GM12892 (cell line): Measurements from ENCODE around the gene NKG7. TPM values are rescaled to one million over a fixed set of nuclear protein-coding genes. Genes with fewer than 3 reads are reported as not detected.
"Not testable (repeated sequence)": the region's sequence is repeated elsewhere in the genome, so short reads cannot be mapped to it uniquely, and the experiment has no call there.

Experiments used
- DNase-seq: peaks from one replicate; pipeline ENCODE4 v3.0.0; 2011; ENCODE audit not compliant: insufficient read length
- FAIRE-seq: peaks from 2 replicates; lab custom pipeline; 2011; peaks lifted over from hg19 to GRCh38; lab: Jason Lieb, UNC
- POLR2A ChIP-seq: IDR thresholded peaks from 2 replicates; pipeline ENCODE4 v1.6.1; 2011; ENCODE audit warnings: low read depth, low read length, control low read depth
- POLR2AphosphoS5 ChIP-seq: IDR thresholded peaks from 2 replicates; pipeline ENCODE4 v1.6.1; 2011; ENCODE audit warnings: low read depth, low read length, control low read depth
- TAF1 ChIP-seq: IDR thresholded peaks from 2 replicates; pipeline ENCODE4 v1.6.1; 2011; ENCODE audit warnings: low read depth, mild to moderate bottlenecking, control low read depth, low read length, borderline replicate concordance
- polyA plus RNA-seq: library from polyadenylated mRNA; unstranded; fragments of >200 nt; gene quantifications from one replicate; pipeline ENCODE4 v1.2.1, GENCODE V29; 2012; ENCODE audit warnings: missing spikeins, inconsistent platforms; ENCODE audit not compliant: missing spikeins

Gene NKG7
- polyA plus RNA-seq: 8.2 TPM

DNA sequence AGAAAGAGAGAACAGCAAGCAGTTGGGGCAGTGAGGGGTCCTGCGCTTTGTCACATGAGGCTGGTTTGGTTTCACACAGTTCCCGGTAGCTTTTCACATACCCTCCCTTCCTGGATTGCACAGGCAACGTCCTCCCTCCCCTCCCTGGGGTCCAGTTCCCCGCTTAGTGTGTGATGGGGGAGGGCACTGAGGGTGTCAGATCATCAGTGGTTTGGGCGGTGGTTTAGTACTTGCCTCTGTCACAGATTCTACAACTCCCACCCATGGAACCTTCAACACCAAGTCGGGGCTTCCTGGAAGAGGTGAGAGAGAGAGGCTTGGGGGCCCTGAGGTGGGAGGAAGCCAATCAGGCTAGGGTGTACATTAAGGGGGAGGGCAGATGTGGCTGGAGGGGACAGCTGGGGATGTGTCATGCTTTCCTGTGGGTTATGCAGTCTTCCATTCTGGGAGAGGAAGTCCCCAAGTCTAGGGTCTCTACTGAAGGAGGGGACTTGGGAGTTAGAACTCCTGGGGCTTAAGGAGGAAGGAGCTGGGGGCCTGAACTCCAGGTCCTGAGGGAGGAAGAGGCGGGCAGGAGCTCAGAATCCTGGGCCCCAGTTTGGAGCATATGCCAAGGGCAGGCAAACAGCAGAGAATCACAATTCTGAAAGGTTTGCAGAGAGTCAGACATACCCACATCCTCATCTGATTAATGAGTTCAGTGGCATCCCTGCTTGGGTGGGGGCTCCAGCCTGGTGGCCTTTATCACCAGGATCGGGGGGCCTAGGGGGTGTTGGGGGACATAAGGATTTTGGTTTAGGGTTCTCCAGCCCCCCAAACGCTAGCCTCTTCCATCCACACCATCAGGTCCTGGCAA is at the start of gene NKG7:
NKG7 (minus strand) TSS at position 6 of the 856 bp plus-strand sequence. CDS start 119 bp downstream, outside the sequence.
- FAIRE-seq (peak; percentile 73), DNase-seq (no peak)

DNA sequence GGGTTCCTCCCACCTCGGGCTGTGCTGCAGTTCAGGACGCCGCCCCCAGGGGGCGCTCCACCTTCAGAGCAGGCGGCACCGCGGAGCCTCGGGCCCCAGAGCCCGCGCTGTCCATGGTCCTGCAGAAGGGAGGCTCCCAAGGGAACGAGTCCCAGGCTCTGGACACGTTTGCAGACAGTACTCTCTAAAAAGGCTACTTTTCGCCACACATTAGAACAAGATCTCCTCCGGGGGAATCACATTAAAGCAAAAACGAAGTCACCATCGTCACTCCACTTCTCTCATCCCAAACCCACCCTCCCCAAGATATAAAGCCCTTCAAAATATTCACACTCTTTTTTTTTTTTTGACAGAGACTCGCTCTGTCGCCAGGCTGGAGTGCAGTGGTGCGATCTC is 49.6 kb upstream of the NKG7 start:
- peak; percentile 89 for DNase-seq
- no peak for TF ChIP-seq TAF1
- no peak for TF ChIP-seq POLR2A
- TF ChIP-seq POLR2AphosphoS5: no peak
- FAIRE-seq: peak; percentile 83

More for the DNA sequence above, at the start of gene NKG7:
- TF ChIP-seq POLR2A (no peak; the same call in 1 of the 2 replicates), POLR2AphosphoS5 (no peak), TAF1 (no peak)

DNA sequence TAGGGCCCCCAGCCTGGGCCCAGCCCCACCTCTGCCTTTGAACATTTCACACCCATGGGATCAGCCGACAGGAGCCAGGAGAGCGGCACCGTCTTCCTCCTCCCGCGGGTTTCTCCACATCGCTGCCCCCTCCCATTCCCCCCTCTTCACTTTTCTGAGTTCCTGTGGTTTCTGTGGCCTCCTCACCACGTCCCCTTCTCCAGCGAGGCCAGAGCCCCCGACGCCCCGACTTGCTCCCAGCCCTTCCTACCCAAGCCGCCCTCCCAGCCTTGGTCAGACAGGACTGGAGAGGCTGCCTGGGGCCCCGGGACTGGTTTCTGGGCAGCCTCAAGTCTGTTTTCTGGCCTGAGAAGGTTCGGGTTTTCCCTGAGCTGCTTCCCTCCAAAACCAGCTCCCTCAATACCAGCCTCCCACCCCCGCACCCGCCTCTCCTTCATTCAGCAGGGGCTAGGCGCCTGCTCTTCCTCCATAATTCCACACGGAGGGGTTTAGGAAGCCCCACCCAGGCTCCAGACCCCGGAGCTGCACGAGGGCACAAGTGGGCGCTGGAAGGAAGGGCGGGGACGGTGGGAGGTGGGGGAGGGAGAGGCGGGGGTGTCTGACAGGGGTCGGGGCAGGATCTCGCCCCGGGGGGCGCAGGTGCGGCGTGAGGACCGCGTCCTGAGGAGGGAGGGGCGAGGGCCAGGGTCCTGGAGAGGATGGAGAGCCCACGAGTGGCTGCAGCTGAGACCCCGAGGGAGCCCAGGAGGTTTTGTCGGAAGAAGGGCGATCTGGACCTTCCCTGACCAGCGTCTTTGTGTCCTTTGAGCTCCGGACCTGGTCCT is 49.0 kb upstream of the NKG7 start:
- FAIRE-seq: no peak
- no peak for TF ChIP-seq TAF1
- TF ChIP-seq POLR2AphosphoS5: no peak
- TF ChIP-seq POLR2A: no peak
- no peak for DNase-seq

DNA sequence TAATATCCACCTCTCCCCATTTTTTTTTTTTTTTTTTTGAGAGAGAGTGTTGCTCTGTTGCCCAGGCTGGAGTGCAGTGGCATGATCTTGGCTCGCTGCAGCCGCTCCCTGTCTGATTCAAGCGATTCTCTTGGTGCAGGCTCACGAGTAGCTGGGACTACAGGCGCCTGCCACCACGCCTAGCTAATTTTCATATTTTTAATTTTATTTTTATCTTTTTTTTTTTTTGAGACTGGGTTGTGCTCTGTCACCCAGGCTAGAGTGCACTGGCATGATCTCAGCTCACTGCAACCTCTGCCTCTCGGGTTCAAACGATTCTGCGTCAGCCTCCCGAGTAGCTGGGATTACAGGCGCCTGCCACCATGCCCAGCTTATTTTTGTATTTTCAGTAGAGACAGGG is 48.1 kb upstream of the NKG7 start:
- FAIRE-seq, DNase-seq: not testable (repeated sequence)

- FAIRE-seq: no peak
- TF ChIP-seq POLR2AphosphoS5: no peak
- no peak for TF ChIP-seq POLR2A
- TF ChIP-seq TAF1: no peak
- no peak for DNase-seq
These were observed 46.3 kb upstream of the NKG7 start for GRCh38 chr19:51418707-51419106.

GRCh38 chr19:51417810-51418157 is 45.3 kb upstream of the NKG7 start:
- DNase-seq (no peak), FAIRE-seq (no peak)
- TF ChIP-seq POLR2AphosphoS5 (no peak), POLR2A (no peak), TAF1 (no peak)

DNA sequence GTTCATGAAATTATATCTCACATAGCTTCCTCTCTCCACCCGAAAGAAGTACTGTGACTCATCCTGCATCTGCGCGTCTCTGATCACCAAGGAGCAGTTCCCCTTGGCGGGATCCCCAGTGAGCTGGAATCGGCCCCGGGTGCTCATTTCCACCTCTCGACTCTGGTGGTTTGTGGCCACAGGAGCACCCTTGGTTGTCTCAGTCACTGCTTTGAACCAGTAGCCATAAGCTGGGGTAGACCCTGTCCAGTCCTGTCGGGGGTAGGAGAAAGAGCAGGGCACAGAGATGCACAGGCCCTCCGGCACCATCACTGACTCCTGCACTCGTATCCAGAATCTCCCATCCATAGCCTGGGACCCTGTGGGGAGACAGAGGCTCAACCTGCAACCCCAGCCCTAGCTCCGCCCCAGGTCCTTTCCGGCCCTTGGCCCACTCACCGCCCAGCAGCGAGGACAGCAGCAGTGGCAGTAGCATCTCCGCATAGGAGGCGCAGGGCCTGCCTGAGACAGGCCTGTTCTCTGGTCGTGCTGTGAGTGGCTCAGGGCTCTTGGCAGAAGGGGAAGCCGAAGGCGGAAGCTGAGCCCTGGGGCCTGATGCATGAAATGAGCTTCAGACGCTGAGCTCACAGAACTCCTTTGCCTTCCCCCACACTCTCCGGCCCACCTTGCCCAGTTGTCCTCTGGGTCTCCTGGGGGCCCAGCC is 44.8 kb upstream of the NKG7 start, which contains the start of gene SIGLEC10:
SIGLEC10 (minus strand) TSS at position 536 of the 703 bp plus-strand sequence; CDS start at position 475, 61 bp downstream.
- peak; percentile 67; the same call in 1 of the 2 replicates for TF ChIP-seq POLR2A
- no peak for TF ChIP-seq POLR2AphosphoS5
- TF ChIP-seq TAF1: no peak
- DNase-seq (peak; percentile 69), FAIRE-seq (peak; percentile 95)

GRCh38 chr19:51416422-51416821 is 44.0 kb upstream of the NKG7 start:
- not testable (repeated sequence) for FAIRE-seq, DNase-seq

DNA sequence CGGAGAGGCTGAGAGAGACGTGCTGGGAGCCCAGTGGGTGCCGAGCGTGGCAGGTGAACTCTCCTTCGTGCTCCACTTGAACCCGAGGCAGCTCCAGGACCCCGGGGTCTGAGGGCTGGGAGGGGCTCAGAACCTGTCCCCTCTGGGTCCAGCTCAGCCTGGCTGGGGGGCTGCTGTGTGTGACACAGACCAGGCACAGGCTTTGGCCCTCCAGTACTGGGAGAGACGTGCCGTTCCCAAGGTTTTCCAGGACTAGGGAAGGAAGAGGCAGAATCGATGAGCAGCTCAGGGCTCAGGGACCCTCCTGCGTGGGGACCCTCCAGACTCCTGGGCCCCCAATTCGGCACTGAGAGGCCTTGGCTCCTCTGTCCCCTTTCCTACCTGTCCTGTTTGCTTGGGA is 42.7 kb upstream of the NKG7 start:
- TF ChIP-seq POLR2AphosphoS5 (no peak), POLR2A (no peak), TAF1 (no peak)
- DNase-seq (no peak), FAIRE-seq (no peak)

DNA sequence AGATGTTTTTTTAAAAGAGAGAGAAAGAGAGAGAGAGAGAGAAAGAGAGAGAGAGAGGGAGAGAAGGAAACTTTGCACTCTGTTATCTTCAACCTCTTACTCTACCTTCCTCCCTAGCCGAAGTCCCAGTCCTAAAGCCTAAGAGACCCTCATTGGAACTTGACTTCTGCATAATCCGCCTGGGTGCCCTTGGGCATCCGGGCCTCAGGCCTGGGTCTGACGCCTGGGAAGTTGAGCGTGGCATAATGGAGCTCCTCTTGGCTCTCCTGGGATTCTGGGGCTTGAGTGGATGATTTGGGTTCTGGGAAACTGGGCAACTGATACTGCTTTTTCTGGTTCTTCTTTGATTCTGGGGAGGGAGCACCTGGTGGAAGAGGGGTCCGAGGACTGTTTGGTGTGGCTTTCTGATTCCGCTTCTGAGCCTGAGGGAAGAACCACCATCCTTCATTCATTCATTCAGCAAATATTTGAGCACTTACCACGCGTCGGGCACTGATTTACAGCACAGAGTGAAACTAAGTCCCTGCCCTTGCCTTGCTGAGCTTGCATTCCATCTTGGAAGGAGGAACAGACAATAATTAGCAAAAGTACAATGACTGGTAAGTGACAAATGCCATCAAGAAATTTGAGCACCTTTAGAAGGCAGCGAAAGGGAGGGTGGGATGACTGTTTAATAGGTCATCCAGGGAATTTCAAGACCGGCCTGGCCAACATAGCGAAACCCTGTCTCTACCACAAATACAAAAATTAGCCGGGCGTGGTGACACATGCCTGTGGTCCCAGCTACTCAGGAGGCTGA is 38.7 kb upstream of the NKG7 start:
- FAIRE-seq (no peak), DNase-seq (no peak)
- TF ChIP-seq TAF1: no peak
- TF ChIP-seq POLR2AphosphoS5: no peak
- TF ChIP-seq POLR2A: no peak

- DNase-seq (no peak), FAIRE-seq (no peak)
- no peak for TF ChIP-seq POLR2A
- no peak for TF ChIP-seq POLR2AphosphoS5
- no peak for TF ChIP-seq TAF1
These were observed 35.2 kb upstream of the NKG7 start for GRCh38 chr19:51407511-51408131.
